Activated CD8-positive, alpha-beta memory T cell treated with anti-CD3 and anti-CD28 coated beads, Interleukin-2, amount 10 ng/mL, durations not matched to agents 7 days and 5 days (primary cell): Measurements from ENCODE around the gene CLN6. TPM values are rescaled to one million over a fixed set of nuclear protein-coding genes. Genes with fewer than 3 reads are reported as not detected.

Source experiments
- ATAC-seq: fragments of 150-1000 bp; cut with Tn5 transposase; one replicate; pipeline ENCODE4 v1.10.0; 2021; ENCODE audit warnings: moderate library complexity
- CTCF ChIA-PET: fragments of 350-600 bp; sonication (Branson Sonifier 250); formaldehyde crosslinking; loops from one replicate; lab custom pipeline; 2021; ENCODE audit warnings: antibody characterized with exemption; lab: Charles Lee
- DNase-seq: peaks from one replicate; pipeline ENCODE4 v3.0.0-alpha.2; 2020
- H3K27ac Mint-ChIP-seq: one replicate; pipeline ENCODE4 v1.8.0; 2021; ENCODE audit warnings: mild to moderate bottlenecking, mixed read lengths
- H3K27me3 Mint-ChIP-seq: one replicate; pipeline ENCODE4 v1.8.0; 2021; ENCODE audit warnings: mixed read lengths
- H3K36me3 Mint-ChIP-seq: one replicate; pipeline ENCODE4 v1.8.0; 2021; ENCODE audit warnings: mild to moderate bottlenecking, mixed read lengths
- H3K4me1 Mint-ChIP-seq: one replicate; pipeline ENCODE4 v1.8.0; 2021; ENCODE audit warnings: mixed read lengths
- H3K4me3 Mint-ChIP-seq: one replicate; pipeline ENCODE4 v1.8.0; 2021; ENCODE audit warnings: mild to moderate bottlenecking, moderate library complexity, mixed read lengths
- H3K9me3 Mint-ChIP-seq: one replicate; pipeline ENCODE4 v1.8.0; 2022; ENCODE audit warnings: low read depth, mixed read lengths
- total RNA-seq, 2 experiments: library from RNA; stranded (reverse); gene quantifications; one replicate each; pipeline ENCODE4 v1.2.3, GENCODE V29; 2021

The CLN6 gene
- total RNA-seq, 2 experiments from 2014 or later: 60.2 to 64.6 TPM

DNA sequence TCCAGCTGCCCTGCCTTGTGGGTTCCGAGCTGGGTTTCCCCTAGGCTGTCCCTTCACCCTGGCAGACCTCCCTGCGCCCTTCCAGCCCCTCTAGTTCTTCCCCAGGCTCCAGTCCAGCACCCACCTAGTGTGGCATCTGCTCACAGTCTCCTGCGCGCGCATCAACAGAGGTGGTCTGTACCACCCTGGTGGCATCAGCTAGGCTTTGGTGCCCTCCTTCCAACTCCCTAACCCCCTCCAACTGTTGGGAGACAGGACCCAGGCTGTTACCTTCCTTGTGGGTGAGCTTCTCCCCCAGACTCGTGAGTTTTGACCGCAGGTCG, 32.4 kb downstream of the CLN6 start:
- no peak for ATAC-seq
- Mint-ChIP-seq H3K9me3 (no peaks in the 10 kb centered on the region), H3K27ac (no peak overlapping the region), H3K36me3 (peaks cover 12% of the 10 kb centered on the region), H3K4me1 (no peaks in the 10 kb centered on the region), H3K27me3 (no peaks in the 10 kb centered on the region), H3K4me3 (no peak overlapping the region)
- DNase-seq: no peak
- CTCF ChIA-PET: interaction anchor here (0.7 kb wide), 1 partner anchor 20 kb away, joined by 3 read pairs; no protein-coding TSS in a partner anchor

DNA sequence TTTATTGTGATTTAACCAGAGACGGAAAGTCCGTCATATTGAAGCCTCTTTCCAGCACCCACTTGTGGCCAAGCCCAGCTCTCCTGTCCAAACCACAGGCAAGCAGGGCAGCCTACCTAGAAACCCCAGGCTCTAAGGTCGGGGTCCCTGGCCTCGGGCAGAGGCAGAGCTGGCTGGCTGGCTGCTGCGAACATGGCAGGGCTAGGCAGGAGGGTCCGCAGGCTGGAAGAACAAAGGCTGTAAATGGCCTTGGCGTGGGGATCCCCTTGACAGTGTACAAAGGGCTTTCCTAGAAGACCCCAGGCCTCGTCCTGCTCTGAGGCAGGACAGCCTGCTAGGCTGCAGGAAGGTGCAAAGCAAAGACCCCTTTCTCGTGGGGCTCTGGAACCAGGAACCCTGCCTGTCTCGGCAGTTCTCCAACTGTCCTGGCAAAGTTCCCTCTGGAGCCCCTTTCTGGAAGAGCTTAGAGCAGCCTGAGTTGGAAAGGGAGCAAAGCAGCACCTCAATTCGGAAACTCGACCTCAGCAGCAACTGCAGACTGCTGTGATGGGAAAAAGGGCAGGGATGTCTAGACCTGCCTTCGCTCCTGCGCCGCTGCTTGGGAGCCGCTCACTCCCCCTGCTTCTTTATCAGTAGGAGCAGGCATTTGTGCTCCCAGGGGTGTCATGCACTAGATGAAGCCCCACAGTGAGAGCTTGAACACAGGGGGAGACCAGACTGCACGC, 32.9 kb downstream of the CLN6 start:
- CTCF ChIA-PET: interaction anchor here (0.7 kb wide), 1 partner anchor 20 kb away, joined by 3 read pairs; no protein-coding TSS in a partner anchor
- ATAC-seq (no peak), DNase-seq (no peak)
- no peaks in the 10 kb centered on the region for H3K9me3 Mint-ChIP-seq
- H3K4me1 Mint-ChIP-seq: no peaks in the 10 kb centered on the region
- H3K27me3 Mint-ChIP-seq: no peaks in the 10 kb centered on the region
- H3K36me3 Mint-ChIP-seq: peaks cover 12% of the 10 kb centered on the region
- H3K27ac Mint-ChIP-seq: peak overlapping the region; percentile 15
- H3K4me3 Mint-ChIP-seq: no peak overlapping the region

GRCh38 chr15:68195336-68196112, 34.0 kb downstream of the CLN6 start:
- no peak overlapping the region for H3K4me3 Mint-ChIP-seq
- H3K9me3 Mint-ChIP-seq: no peaks in the 10 kb centered on the region
- H3K27ac Mint-ChIP-seq: no peak overlapping the region
- ATAC-seq: no peak
- no peaks in the 10 kb centered on the region for H3K4me1 Mint-ChIP-seq
- H3K36me3 Mint-ChIP-seq: peaks cover 12% of the 10 kb centered on the region
- no peaks in the 10 kb centered on the region for H3K27me3 Mint-ChIP-seq
- DNase-seq: no peak
- CTCF ChIA-PET: interaction anchor here (1.0 to 1.1 kb wide), 2 partner anchors 29 to 37 kb away, joined by 3 to 4 read pairs; no protein-coding TSS in a partner anchor

DNA sequence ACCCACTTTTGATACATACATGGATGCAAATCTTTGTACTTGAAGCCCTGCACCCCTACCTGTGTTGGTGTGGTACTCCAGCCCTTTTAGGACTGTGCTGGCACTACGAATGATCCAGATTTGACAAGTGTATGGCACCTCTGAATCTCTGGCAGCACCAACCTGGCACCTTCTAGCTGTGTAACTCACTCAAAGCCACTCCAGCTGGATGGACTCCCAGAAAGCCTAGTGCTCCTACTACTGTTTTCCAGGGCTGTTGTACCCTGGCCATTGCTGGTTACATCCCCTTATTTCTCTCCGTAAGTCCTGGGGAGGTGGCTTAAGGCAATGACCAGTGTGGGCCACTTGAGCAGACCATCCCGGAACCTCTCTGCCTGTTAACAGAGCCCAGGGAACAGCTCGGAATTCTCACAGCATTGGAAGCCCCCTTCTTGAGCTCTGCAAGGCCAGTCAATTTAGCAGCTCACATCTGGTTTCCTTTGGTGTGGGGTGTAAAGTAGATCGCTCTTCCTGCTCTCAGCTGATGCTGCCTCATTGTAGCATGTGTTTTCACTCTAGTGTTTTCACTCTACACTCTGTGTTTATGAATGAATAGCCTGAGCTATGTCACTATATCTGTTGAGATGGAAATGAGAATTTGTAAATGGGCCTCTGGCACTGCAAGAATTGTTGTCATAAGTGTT, 36.6 kb downstream of the CLN6 start:
- H3K4me3 Mint-ChIP-seq: no peak overlapping the region
- H3K27me3 Mint-ChIP-seq: no peaks in the 10 kb centered on the region
- H3K27ac Mint-ChIP-seq: no peak overlapping the region
- no peak for ATAC-seq
- peaks cover 34% of the 10 kb centered on the region for H3K36me3 Mint-ChIP-seq
- DNase-seq: no peak
- H3K9me3 Mint-ChIP-seq: no peaks in the 10 kb centered on the region
- CTCF ChIA-PET: interaction anchor here (0.6 to 1.2 kb wide), 2 partner anchors 18 to 352 kb away, joined by 3 to 5 read pairs; no protein-coding TSS in a partner anchor
- peaks cover 4% of the 10 kb centered on the region for H3K4me1 Mint-ChIP-seq

GRCh38 chr15:68192117-68192516, 37.4 kb downstream of the CLN6 start:
- CTCF ChIA-PET: no interaction called here
- H3K36me3 Mint-ChIP-seq: peaks cover 33% of the 10 kb centered on the region
- ATAC-seq: no peak

GRCh38 chr15:68191555-68191954, 38.0 kb downstream of the CLN6 start:
- H3K4me3 Mint-ChIP-seq: no peak overlapping the region
- H3K27ac Mint-ChIP-seq: no peak overlapping the region
- DNase-seq (no peak), ATAC-seq (no peak)
- CTCF ChIA-PET: no interaction called here
- H3K27me3 Mint-ChIP-seq: no peaks in the 10 kb centered on the region
- H3K9me3 Mint-ChIP-seq: no peaks in the 10 kb centered on the region
- H3K4me1 Mint-ChIP-seq: peaks cover 4% of the 10 kb centered on the region
- peaks cover 33% of the 10 kb centered on the region for H3K36me3 Mint-ChIP-seq

More at GRCh38 chr15:68192117-68192516, 37.4 kb downstream of the CLN6 start:
- Mint-ChIP-seq H3K4me3 (no peak overlapping the region), H3K27me3 (no peaks in the 10 kb centered on the region), H3K27ac (no peak overlapping the region), H3K4me1 (peaks cover 4% of the 10 kb centered on the region), H3K9me3 (no peaks in the 10 kb centered on the region)
- DNase-seq: no peak

- H3K27ac Mint-ChIP-seq: no peak overlapping the region
- CTCF ChIA-PET: no interaction called here
- H3K27me3 Mint-ChIP-seq: no peaks in the 10 kb centered on the region
- DNase-seq (no peak), ATAC-seq (no peak)
- H3K9me3 Mint-ChIP-seq: no peaks in the 10 kb centered on the region
- H3K36me3 Mint-ChIP-seq: peaks cover 40% of the 10 kb centered on the region
- no peak overlapping the region for H3K4me3 Mint-ChIP-seq
- peaks cover 4% of the 10 kb centered on the region for H3K4me1 Mint-ChIP-seq
Observed at GRCh38 chr15:68190048-68190447, 39.5 kb downstream of the CLN6 start.

GRCh38 chr15:68188647-68189046, 40.9 kb downstream of the CLN6 start:
- no peaks in the 10 kb centered on the region for H3K9me3 Mint-ChIP-seq
- ATAC-seq: no peak
- peaks cover 6% of the 10 kb centered on the region for H3K4me1 Mint-ChIP-seq
- CTCF ChIA-PET: no interaction called here
- DNase-seq: no peak
- H3K27ac Mint-ChIP-seq: no peak overlapping the region
- H3K36me3 Mint-ChIP-seq: peaks cover 47% of the 10 kb centered on the region
- no peaks in the 10 kb centered on the region for H3K27me3 Mint-ChIP-seq
- no peak overlapping the region for H3K4me3 Mint-ChIP-seq

DNA sequence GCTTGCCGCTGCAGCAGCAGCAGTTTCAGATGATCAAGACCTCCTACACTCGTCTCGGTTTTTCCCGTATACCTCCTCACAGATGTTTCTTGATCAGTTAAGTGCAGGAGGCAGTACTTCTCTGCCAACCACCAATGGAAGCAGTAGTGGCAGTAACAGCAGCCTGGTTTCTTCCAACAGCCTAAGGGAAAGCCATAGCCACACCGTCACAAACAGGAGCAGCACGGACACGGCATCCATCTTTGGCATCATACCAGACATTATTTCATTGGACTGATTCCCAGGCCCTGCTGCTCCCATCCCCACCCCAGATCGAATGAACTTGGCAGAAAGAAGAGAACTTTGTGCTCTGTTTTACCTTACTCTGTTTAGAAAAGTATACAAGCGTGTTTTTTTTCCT, 42.0 kb downstream of the CLN6 start:
- Mint-ChIP-seq H3K36me3 (peaks cover 54% of the 10 kb centered on the region), H3K27ac (no peak overlapping the region), H3K9me3 (no peaks in the 10 kb centered on the region), H3K4me3 (no peak overlapping the region), H3K27me3 (no peaks in the 10 kb centered on the region), H3K4me1 (peaks cover 6% of the 10 kb centered on the region)
- DNase-seq: no peak
- no peak for ATAC-seq
- CTCF ChIA-PET: no interaction called here

DNA sequence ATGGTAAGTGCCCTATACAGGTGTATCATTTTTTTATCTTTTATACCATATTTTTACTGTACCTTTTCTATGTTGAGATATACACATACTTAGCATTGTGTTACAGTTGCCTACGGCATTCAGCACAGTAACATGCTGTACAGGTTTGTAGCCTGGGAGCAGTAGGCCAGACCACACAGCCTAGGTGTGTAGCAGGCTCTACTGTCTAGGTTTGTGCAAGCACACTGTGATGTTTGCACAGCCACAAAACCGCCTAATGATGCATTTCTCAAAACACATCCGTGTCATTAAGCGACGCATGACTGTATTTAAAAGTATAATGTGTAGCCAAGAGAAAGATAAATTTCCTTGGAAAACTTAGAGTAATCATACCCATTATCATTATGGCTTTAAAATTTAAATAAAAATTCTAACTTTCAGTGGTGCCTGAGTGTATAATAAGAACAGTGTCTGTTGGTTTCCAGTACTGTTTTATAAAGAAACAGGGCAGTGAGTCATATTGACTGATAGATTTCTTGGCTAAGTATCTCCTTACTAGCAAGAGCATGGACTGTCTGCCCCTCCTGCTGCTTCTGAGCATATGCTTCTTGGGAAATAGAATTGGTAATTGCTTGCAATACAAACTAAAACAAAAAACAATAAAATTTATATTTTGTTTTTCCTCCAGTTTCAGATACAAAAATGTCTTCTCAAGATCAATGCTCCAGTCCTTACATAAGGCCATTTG, 42.7 kb downstream of the CLN6 start:
- H3K27me3 Mint-ChIP-seq: no peaks in the 10 kb centered on the region
- CTCF ChIA-PET: no interaction called here
- DNase-seq (no peak), ATAC-seq (no peak)
- H3K4me3 Mint-ChIP-seq: no peak overlapping the region
- H3K4me1 Mint-ChIP-seq: peaks cover 6% of the 10 kb centered on the region
- H3K36me3 Mint-ChIP-seq: peaks cover 56% of the 10 kb centered on the region
- no peaks in the 10 kb centered on the region for H3K9me3 Mint-ChIP-seq
- H3K27ac Mint-ChIP-seq: no peak overlapping the region

DNA sequence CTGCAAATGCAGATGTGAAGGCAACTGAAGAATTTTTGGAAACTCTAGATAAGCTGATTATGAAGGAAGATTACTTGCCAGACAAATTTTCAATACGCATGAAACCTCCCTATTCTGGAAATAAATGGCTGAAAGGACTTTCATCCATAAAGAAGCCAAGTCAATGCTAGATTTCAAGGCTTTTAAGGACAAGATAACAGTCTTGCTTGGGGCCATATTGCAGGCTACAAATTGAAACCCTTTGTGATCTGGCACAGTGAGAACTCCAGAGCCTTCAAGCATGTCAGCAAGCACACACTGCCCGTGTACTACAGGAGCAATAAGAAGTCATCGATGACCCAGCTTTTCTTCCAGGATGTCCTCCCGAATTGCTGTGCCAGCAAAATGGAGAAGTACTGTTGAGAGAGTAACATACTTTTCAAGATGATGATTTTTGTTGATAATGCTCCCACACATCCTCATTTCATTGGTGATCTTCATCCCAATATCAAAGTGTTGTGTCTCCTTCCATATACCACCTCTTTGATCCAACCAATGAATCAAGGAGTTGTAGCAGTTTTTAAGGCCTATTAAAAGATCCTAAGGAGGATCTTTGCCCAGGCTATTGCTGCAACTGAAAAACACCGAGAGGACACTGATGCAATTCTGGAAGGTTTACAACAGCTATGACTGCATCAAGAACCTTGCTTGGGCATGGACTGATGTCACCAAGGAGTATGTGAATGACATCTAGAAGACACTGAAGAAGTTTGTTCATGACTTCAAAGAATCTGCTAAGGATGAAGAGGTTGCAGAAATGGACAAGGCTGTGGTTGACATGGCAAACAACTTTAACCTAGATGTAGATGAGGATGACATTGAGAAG, 44.7 kb downstream of the CLN6 start:
- H3K36me3 Mint-ChIP-seq: peaks cover 60% of the 10 kb centered on the region
- H3K27ac Mint-ChIP-seq: peak overlapping the region; percentile 56
- CTCF ChIA-PET: interaction anchor here (0.8 to 1.8 kb wide), 3 partner anchors 9 to 122 kb away, joined by 3 to 4 read pairs (median 3); partner anchors contain the start of gene CALML4

DNA sequence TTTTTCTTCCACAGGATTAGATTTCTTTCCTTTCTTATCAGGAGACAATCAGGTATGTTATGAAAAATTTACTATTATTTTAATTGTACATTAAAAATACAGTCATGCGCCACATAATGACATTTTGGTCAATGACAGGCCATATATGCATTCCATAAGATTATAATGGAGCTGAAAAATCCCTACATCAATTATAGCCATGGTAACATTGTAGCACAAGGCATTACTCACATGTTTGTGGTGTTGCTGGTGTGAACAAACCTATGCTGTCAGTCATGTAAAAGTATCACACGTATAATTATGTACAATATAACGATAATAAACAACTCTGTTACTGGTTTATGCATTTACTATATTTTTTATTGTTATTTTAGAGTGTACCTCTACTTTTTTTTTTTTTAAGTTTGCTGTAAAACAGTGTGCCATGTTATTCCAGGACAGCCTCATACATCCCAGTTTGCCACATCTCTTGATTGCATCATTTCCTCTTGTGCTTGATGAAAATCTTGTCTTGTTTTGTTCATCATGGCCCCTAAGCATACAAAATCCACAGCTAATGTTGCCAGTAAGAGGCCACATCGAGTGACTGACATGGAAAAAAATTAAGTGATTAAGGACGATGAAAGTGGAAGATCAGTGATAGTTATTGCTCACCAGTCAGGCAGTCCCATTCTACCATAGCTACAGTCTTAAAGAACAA, 45.8 kb downstream of the CLN6 start:
- H3K9me3 Mint-ChIP-seq: no peaks in the 10 kb centered on the region
- H3K27ac Mint-ChIP-seq: peak overlapping the region; percentile 72
- H3K4me3 Mint-ChIP-seq: no peak overlapping the region
- CTCF ChIA-PET: interaction anchor here (1.8 kb wide), 1 partner anchor 22 kb away, joined by 4 read pairs; the partner anchor contains the start of gene CALML4
- H3K27me3 Mint-ChIP-seq: no peaks in the 10 kb centered on the region
- peaks cover 55% of the 10 kb centered on the region for H3K36me3 Mint-ChIP-seq
- ATAC-seq (no peak), DNase-seq (no peak)
- peaks cover 2% of the 10 kb centered on the region for H3K4me1 Mint-ChIP-seq

More for the DNA sequence above, 44.7 kb downstream of the CLN6 start:
- Mint-ChIP-seq H3K4me3 (no peak overlapping the region), H3K27me3 (no peaks in the 10 kb centered on the region), H3K4me1 (peaks cover 2% of the 10 kb centered on the region), H3K9me3 (no peaks in the 10 kb centered on the region)
- ATAC-seq (no peak), DNase-seq (no peak)
